NCI-H2196 treated with DMSO at 0.1 percent for 48 hours (cell line): Measurements from ENCODE around the gene IRF8.
"Not testable (repeated sequence)": the region's sequence is repeated elsewhere in the genome, so short reads cannot be mapped to it uniquely, and the experiment has no call there.

ENCODE experiments used
- DNase-seq: peaks from one replicate; lab custom pipeline; 2025; ENCODE audit not compliant: unreplicated experiment; lab: John Stamatoyannopoulos, UW

IRF8 gene

GRCh38 chr16:85934210-85934609, 35.2 kb downstream of the IRF8 start:
- no peak for DNase-seq

GRCh38 chr16:85935391-85935973, 36.5 kb downstream of the IRF8 start:
- no peak for DNase-seq

- DNase-seq: no peak
These were observed 37.2 kb downstream of the IRF8 start for GRCh38 chr16:85935974-85936760.

GRCh38 chr16:85936816-85937215, 37.9 kb downstream of the IRF8 start:
- no peak for DNase-seq

- DNase-seq: peak; percentile 6
These were observed 41.3 kb downstream of the IRF8 start for GRCh38 chr16:85940214-85940613.

GRCh38 chr16:85941863-85942644, 43.1 kb downstream of the IRF8 start:
- DNase-seq: no peak

GRCh38 chr16:85942659-85943058, 43.7 kb downstream of the IRF8 start:
- DNase-seq: not testable (repeated sequence)

GRCh38 chr16:85943711-85944110, 44.7 kb downstream of the IRF8 start:
- DNase-seq: no peak

- no peak for DNase-seq
These were observed 45.8 kb downstream of the IRF8 start for GRCh38 chr16:85944572-85945423.

- DNase-seq: no peak
These were observed 46.4 kb downstream of the IRF8 start for GRCh38 chr16:85945424-85945751.

GRCh38 chr16:85946541-85947124, 47.7 kb downstream of the IRF8 start:
- DNase-seq: no peak

- no peak for DNase-seq
These were observed 48.5 kb downstream of the IRF8 start for GRCh38 chr16:85947230-85948137.

- DNase-seq: no peak
These were observed 49.2 kb downstream of the IRF8 start for GRCh38 chr16:85948138-85948509.

GRCh38 chr16:85948616-85949265, 49.8 kb downstream of the IRF8 start:
- DNase-seq: no peak

- DNase-seq: no peak
These were observed 51.4 kb downstream of the IRF8 start for GRCh38 chr16:85950136-85950918.

GRCh38 chr16:85952197-85952596, 53.2 kb downstream of the IRF8 start:
- no peak for DNase-seq

GRCh38 chr16:85952811-85953210, 53.8 kb downstream of the IRF8 start:
- no peak for DNase-seq

GRCh38 chr16:85954927-85955519, 56.1 kb downstream of the IRF8 start:
- no peak for DNase-seq
